Endometrial microvascular endothelial cells (primary cell): ENCODE data around the gene WDR33. TPM values are rescaled to one million over a fixed set of nuclear protein-coding genes. Genes with fewer than 3 reads are reported as not detected.

Source experiments
- in situ Hi-C: cut with HindIII; loops from 2 replicates; pipeline ENCODE4 v1.10.0; 2017; ENCODE audit warnings: low sequenced_read_pairs, low pct_unique_long_range_greater_than_20kb; ENCODE audit errors: inconsistent ontology term
- total RNA-seq: library from RNA; depleted of rRNA; stranded (reverse); fragments of >200 nt; gene quantifications from one replicate; pipeline ENCODE4 v1.2.3, GENCODE V29; 2015; ENCODE audit errors: inconsistent ontology term

WDR33 gene
- total RNA-seq, 1 donor from 2014 or later: 18.0 TPM

GRCh38 chr2:127733816-127734537 is 77.0 kb downstream of the WDR33 start:
- in situ Hi-C loops: no loop called here

GRCh38 chr2:127733113-127733815 is 77.7 kb downstream of the WDR33 start:
- in situ Hi-C loops: no loop called here

- in situ Hi-C loops: no loop called here
Observed at GRCh38 chr2:127726158-127726880, 84.7 kb downstream of the WDR33 start.

- in situ Hi-C loops: no loop called here
Observed at GRCh38 chr2:127722807-127723206, 88.2 kb downstream of the WDR33 start.

- in situ Hi-C loops: no loop called here
Observed at GRCh38 chr2:127721978-127722355, 89.0 kb downstream of the WDR33 start.

GRCh38 chr2:127721311-127721977 is 89.5 kb downstream of the WDR33 start:
- in situ Hi-C loops: no loop called here

- in situ Hi-C loops: no loop called here
Observed at GRCh38 chr2:127719301-127720218, 91.4 kb downstream of the WDR33 start.

- in situ Hi-C loops: no loop called here
Observed at GRCh38 chr2:127718271-127718670, 92.7 kb downstream of the WDR33 start.

GRCh38 chr2:127715778-127716449 is 95.1 kb downstream of the WDR33 start:
- in situ Hi-C loops: no loop called here

- in situ Hi-C loops: no loop called here
Observed at GRCh38 chr2:127713562-127713961, 97.4 kb downstream of the WDR33 start.

- in situ Hi-C loops: no loop called here
Observed at GRCh38 chr2:127712999-127713398, 98.0 kb downstream of the WDR33 start.

- in situ Hi-C loops: no loop called here
Observed at GRCh38 chr2:127709336-127709735, 101.6 kb downstream of the WDR33 start.

GRCh38 chr2:127707890-127708648 is 102.9 kb downstream of the WDR33 start:
- in situ Hi-C loops: no loop called here

- in situ Hi-C loops: no loop called here
Observed at GRCh38 chr2:127706215-127706990, 104.6 kb downstream of the WDR33 start.

- in situ Hi-C loops: no loop called here
Observed at GRCh38 chr2:127705391-127706065, 105.4 kb downstream of the WDR33 start.
